HCT116 (cell line): ENCODE measurements around the gene HEPN1. TPM values are rescaled to one million over a fixed set of nuclear protein-coding genes. Genes with fewer than 3 reads are reported as not detected.
A peak's percentile ranks its signal among the peaks of the same experiment; 100 is the strongest.

Source experiments
- ATAC-seq: fragments of 200-7000 bp; cut with Tn5 transposase; 2 replicates; pipeline ENCODE4 v1.9.1; 2020; ENCODE audit warnings: mild to moderate bottlenecking, moderate library complexity
- BruUV-seq: library from RNA; stranded (reverse); fragments of 400-500 nt; replicated peaks from 2 replicates; lab custom pipeline; 2021; lab: Mats Ljungman, UMichigan
- CTCF ChIA-PET: fragments of 300-600 bp; sonication (Branson Sonifier 250); formaldehyde crosslinking; loops from one replicate; lab custom pipeline; 2021; ENCODE audit warnings: antibody characterized with exemption; lab: Charles Lee
- POLR2A ChIA-PET: fragments of 300-600, 350-600 bp; sonication (Branson Sonifier 250); formaldehyde crosslinking; loops from one replicate; lab custom pipeline; 2021; ENCODE audit warnings: antibody characterized with exemption; lab: Charles Lee
- RAD21 ChIA-PET, 2 experiments: fragments of 300-600 bp; sonication (Branson Sonifier 250); formaldehyde crosslinking; loops; one replicate each; lab custom pipeline; 2023; ENCODE audit warnings: low total read pairs in 2 of 2; ENCODE audit not compliant: uncharacterized antibody in 2 of 2, unreplicated experiment in 2 of 2, low non-redundant PET in 1 of 2; lab: Charles Lee
- DNase-seq: peaks from one replicate; pipeline ENCODE4 v3.0.0-alpha.2; 2010; ENCODE audit warnings: low read depth, low spot score
- H2AFZ ChIP-seq: fragments of 200-600 bp; shearing (Covaris generic), sonication (generic); 2 replicates; pipeline ENCODE4 v1.6.1; 2017; ENCODE audit warnings: low read depth, mixed run types, mixed read lengths, antibody characterized with exemption, low read length; ENCODE audit not compliant: poor library complexity, severe bottlenecking
- H3K27ac ChIP-seq: 2 replicates; pipeline ENCODE4 v1.5.1; 2012; ENCODE audit warnings: low read depth, low read length
- H3K27me3 ChIP-seq: fragments of 200-600 bp; sonication (generic); 2 replicates; pipeline ENCODE4 v1.6.1; 2016; ENCODE audit warnings: mixed run types, low read length, mixed read lengths; ENCODE audit not compliant: insufficient read depth
- H3K36me3 ChIP-seq, 2 experiments: fragments of 200-500 bp in 1 of 2; fragments of 200-600 bp in 1 of 2; sonication (Bioruptor generic) in 1 of 2; sonication (generic) in 1 of 2; 2 replicates each; pipeline versions ENCODE4 v1.5.1 to v1.6.1; 2014 to 2016; ENCODE audit warnings: low read length in 2 of 2, inconsistent platforms in 1 of 2, mixed read lengths in 1 of 2, mixed run types in 1 of 2; ENCODE audit not compliant: insufficient read depth in 2 of 2, control insufficient read depth in 1 of 2
- H3K4me1 ChIP-seq, 2 experiments: fragments of 200-600 bp in 1 of 2; sonication (generic) in 1 of 2; 2 replicates each; pipeline versions ENCODE4 v1.5.1 to v1.6.1; 2012 to 2017; ENCODE audit warnings: low read length in 2 of 2, inconsistent platforms in 1 of 2, mild to moderate bottlenecking in 1 of 2, mixed read lengths in 1 of 2, mixed run types in 1 of 2, moderate library complexity in 1 of 2; ENCODE audit not compliant: insufficient read depth in 2 of 2, control insufficient read depth in 1 of 2
- H3K4me2 ChIP-seq: fragments of 200-600 bp; sonication (generic); 2 replicates; pipeline ENCODE4 v1.6.1; 2017; ENCODE audit warnings: mixed run types, low read length, mixed read lengths
- H3K4me3 ChIP-seq, 2 experiments: fragments of 200-600 bp in 1 of 2; sonication (generic) in 1 of 2; replicated peaks in 1 of 2; 2 replicates each; pipeline ENCODE4 v1.5.1; 2011 to 2016; ENCODE audit warnings: low read length in 2 of 2, control low read depth in 1 of 2, low read depth in 1 of 2, mild to moderate bottlenecking in 1 of 2, mixed read lengths in 1 of 2, mixed run types in 1 of 2
- H3K79me2 ChIP-seq: fragments of 200-600 bp; sonication (generic); 2 replicates; pipeline ENCODE4 v1.6.1; 2017; ENCODE audit warnings: mild to moderate bottlenecking, mixed run types, low read length, moderate library complexity, mixed read lengths; ENCODE audit not compliant: insufficient read depth
- H3K9ac ChIP-seq: fragments of 200-600 bp; sonication (generic); 2 replicates; pipeline ENCODE4 v1.6.1; 2016; ENCODE audit warnings: low read length, mixed read lengths
- H3K9me2 ChIP-seq: fragments of 200-600 bp; sonication (generic), shearing (Covaris generic); 2 replicates; pipeline ENCODE4 v1.6.1; 2017; ENCODE audit warnings: mixed run types, mild to moderate bottlenecking, moderate library complexity; ENCODE audit not compliant: insufficient read depth
- H3K9me3 ChIP-seq, 2 experiments: fragments of 200-500 bp in 1 of 2; fragments of 200-600 bp in 1 of 2; sonication (Bioruptor generic) in 1 of 2; sonication (generic) in 1 of 2; 2 replicates each; pipeline ENCODE4 v1.6.1; 2014 to 2017; ENCODE audit warnings: low read length in 2 of 2, mixed read lengths in 2 of 2, inconsistent platforms in 1 of 2, low read depth in 1 of 2, mild to moderate bottlenecking in 1 of 2, mixed run types in 1 of 2, moderate library complexity in 1 of 2; ENCODE audit not compliant: control insufficient read depth in 1 of 2, insufficient read depth in 1 of 2
- H4K20me1 ChIP-seq: fragments of 200-600 bp; sonication (generic), shearing (Covaris generic); 2 replicates; pipeline ENCODE4 v1.6.1; 2017; ENCODE audit warnings: mixed run types, mild to moderate bottlenecking, moderate library complexity; ENCODE audit not compliant: insufficient read depth
- CEBPB ChIP-seq: IDR thresholded peaks from 2 replicates; pipeline ENCODE4 v1.6.1; 2012; ENCODE audit warnings: low read depth
- EGR1 ChIP-seq: IDR thresholded peaks from 2 replicates; pipeline ENCODE4 v1.6.1; 2012; ENCODE audit warnings: low read depth
- ELF1 ChIP-seq: IDR thresholded peaks from 2 replicates; pipeline ENCODE4 v1.6.1; 2012; ENCODE audit warnings: low read depth, borderline replicate concordance
- EZH2phosphoT487 ChIP-seq: fragments of 200-600 bp; IDR thresholded peaks from 2 replicates; pipeline ENCODE4 v1.6.1; 2018; ENCODE audit warnings: antibody characterized with exemption, borderline replicate concordance
- FOSL1 ChIP-seq: IDR thresholded peaks from 2 replicates; pipeline ENCODE4 v1.6.1; 2012; ENCODE audit warnings: low read depth
- JUND ChIP-seq: IDR thresholded peaks from 2 replicates; pipeline ENCODE4 v1.6.1; 2012
- POLR2A ChIP-seq: IDR thresholded peaks from 2 replicates; pipeline ENCODE4 v1.7.0; 2011; ENCODE audit warnings: borderline replicate concordance; ENCODE audit not compliant: insufficient read depth, insufficient read length; ENCODE audit errors: extremely low read depth
- POLR2AphosphoS5 ChIP-seq: IDR thresholded peaks from 2 replicates; pipeline ENCODE4 v1.6.1; 2011; ENCODE audit warnings: mild to moderate bottlenecking, low read depth, low read length, moderate library complexity
- RAD21 ChIP-seq: IDR thresholded peaks from 2 replicates; pipeline ENCODE4 v1.6.1; 2012; ENCODE audit warnings: low read depth, mild to moderate bottlenecking
- SIN3A ChIP-seq: IDR thresholded peaks from 2 replicates; pipeline ENCODE4 v1.6.1; 2012; ENCODE audit warnings: low read depth
- SP1 ChIP-seq: IDR thresholded peaks from 2 replicates; pipeline ENCODE4 v1.6.1; 2012; ENCODE audit warnings: low read depth
- SRF ChIP-seq: IDR thresholded peaks from 2 replicates; pipeline ENCODE4 v1.6.1; 2012; ENCODE audit warnings: low read depth
- YY1 ChIP-seq: IDR thresholded peaks from 2 replicates; pipeline ENCODE4 v1.6.1; 2011; ENCODE audit warnings: low read length, low read depth, moderate library complexity, mild to moderate bottlenecking; ENCODE audit not compliant: insufficient replicate concordance; ENCODE audit errors: extremely low read depth
- ZFX ChIP-seq: fragments of 450-650 bp; IDR thresholded peaks from 2 replicates; pipeline ENCODE4 v1.6.1; 2017
- intact Hi-C: fragments of 100-400 bp; cut with micrococcal nuclease; formaldehyde crosslinking; loops from 2 replicates; pipeline ENCODE4 v1.10.0; 2022
- total RNA-seq: library from RNA; stranded (reverse); gene quantifications from one replicate; pipeline ENCODE4 v1.2.1, GENCODE V29; 2021; ENCODE audit not compliant: unreplicated experiment
- TF ChIP-seq, protein P1 (sequence below): IDR thresholded peaks from 2 replicates; pipeline ENCODE4 v1.6.1; 2012
- TF ChIP-seq, protein P2 (sequence below): IDR thresholded peaks from 2 replicates; pipeline ENCODE4 v1.6.1; 2011; ENCODE audit warnings: mild to moderate bottlenecking, low read length, moderate library complexity; ENCODE audit not compliant: insufficient replicate concordance; ENCODE audit errors: extremely low read depth
- TF ChIP-seq, protein P3 (sequence below), 3 experiments: fragments of 200-600 bp in 1 of 3; sonication (generic) in 1 of 3; IDR thresholded peaks in 2 of 3; conservative IDR thresholded peaks in 1 of 3; 2 replicates each; pipeline ENCODE4 v1.5.1; 2012 to 2017; ENCODE audit warnings: low read depth in 2 of 3, low read length in 2 of 3, antibody characterized with exemption in 1 of 3, borderline replicate concordance in 1 of 3, control low read depth in 1 of 3, mild to moderate bottlenecking in 1 of 3, mixed read lengths in 1 of 3, mixed run types in 1 of 3, moderate library complexity in 1 of 3; ENCODE audit not compliant: insufficient read depth in 1 of 3
- TF ChIP-seq, protein P4 (sequence below): IDR thresholded peaks from 2 replicates; pipeline ENCODE4 v1.6.1; 2012; ENCODE audit warnings: low read depth

The HEPN1 gene
- total RNA-seq, 1 experiment from 2014 or later = not detected

DNA sequence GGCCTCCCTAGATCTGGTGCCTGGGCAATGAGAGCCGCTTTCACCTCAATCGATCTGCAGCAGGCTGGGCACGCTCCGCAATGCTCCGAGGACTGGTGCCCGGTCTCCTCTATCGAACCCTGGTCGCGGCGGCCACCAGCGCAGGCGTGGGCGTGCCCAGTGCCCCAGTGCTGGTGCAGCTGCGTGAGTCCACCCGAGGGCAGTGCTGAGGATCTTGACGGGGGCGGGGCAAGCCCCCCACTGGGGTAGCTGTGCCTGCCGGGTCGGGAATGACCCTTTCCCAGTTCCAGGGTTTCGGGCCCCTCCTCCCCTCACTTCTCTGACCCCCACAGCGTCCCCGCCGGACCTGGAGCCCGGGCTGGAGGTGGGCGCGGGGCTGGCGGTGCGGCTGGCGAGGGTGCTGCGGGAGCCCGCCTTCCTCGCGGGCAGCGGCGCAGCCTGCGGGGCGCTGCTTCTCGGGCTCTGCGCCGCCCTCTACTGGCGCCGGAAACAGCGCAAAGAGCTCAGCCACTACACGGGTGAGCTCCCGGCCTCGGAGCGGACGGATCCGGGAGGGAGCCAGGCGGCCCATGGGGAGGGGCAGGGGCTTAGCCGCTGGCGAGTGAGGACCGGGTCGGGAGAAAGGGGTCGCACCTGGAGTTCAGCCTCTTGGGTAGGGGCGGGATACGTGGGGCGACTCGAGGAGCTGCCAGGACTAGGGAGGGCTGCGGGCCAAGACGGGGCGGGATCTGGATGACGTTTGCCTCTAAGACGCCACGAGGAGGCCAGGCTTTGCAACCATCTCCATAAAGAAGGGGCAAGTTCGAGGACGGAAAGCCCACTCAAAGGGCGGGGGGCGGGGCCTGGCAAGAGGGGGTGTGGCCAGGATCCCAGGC, 42.9 kb upstream of the HEPN1 start:
- no peaks in the 10 kb centered on the region for H3K9me3 ChIP-seq
- H3K9ac ChIP-seq = peak overlapping the region; percentile 71
- H4K20me1 ChIP-seq = no peaks in the 10 kb centered on the region
- no TSS peak for BruUV-seq
- H3K9me2 ChIP-seq = no peaks in the 10 kb centered on the region
- no peaks in the 10 kb centered on the region for H3K36me3 ChIP-seq
- ChIA-PET POLR2A (interaction anchor here (0.6 to 1.6 kb wide), 13 partner anchors 10 to 248 kb away, joined by 3 to 19 read pairs (median 3); partner anchors contain the start of genes CCDC15 and ROBO4), RAD21 (interaction anchor here in 1 of 2 experiments (1.0 kb wide), 1 partner anchor 78 kb away, joined by 5 read pairs; the partner anchor contains the start of gene CCDC15), CTCF (interaction anchor here (0.6 to 1.9 kb wide), 32 partner anchors 9 to 557 kb away, joined by 3 to 15 read pairs (median 4); partner anchors contain the start of genes CCDC15 and ROBO4)
- H2AFZ ChIP-seq = no peak overlapping the region
- DNase-seq = peak; percentile 94
- H3K4me2 ChIP-seq = peak overlapping the region; percentile 90
- no peaks in the 10 kb centered on the region for H3K79me2 ChIP-seq
- 0 out of 2 replicates have a peak, but pooled peaks cover 6% of the 10 kb centered on the region for H3K27me3 ChIP-seq
- H3K4me1 ChIP-seq = peaks cover 12 to 23% of the 10 kb centered on the region in 2 experiments
- intact Hi-C loops = loop anchor here (2.0 kb wide), 2 partner anchors 79 to 553 kb away; partner anchors contain the start of gene CCDC15
- H3K4me3 ChIP-seq = peak overlapping the region; percentile 58 to 61
- peak; percentile 91 for ATAC-seq
- peak overlapping the region; percentile 83 for H3K27ac ChIP-seq
- no peak for TF ChIP-seq SIN3A
- no peak for TF ChIP-seq SRF
- TF ChIP-seq, protein P1, sequence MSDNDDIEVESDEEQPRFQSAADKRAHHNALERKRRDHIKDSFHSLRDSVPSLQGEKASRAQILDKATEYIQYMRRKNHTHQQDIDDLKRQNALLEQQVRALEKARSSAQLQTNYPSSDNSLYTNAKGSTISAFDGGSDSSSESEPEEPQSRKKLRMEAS = peak; percentile 82
- no peak for TF ChIP-seq FOSL1
- peak; percentile 40; the same call in 1 of the 2 replicates for TF ChIP-seq SP1
- TF ChIP-seq JUND = no peak
- TF ChIP-seq, protein P2, sequence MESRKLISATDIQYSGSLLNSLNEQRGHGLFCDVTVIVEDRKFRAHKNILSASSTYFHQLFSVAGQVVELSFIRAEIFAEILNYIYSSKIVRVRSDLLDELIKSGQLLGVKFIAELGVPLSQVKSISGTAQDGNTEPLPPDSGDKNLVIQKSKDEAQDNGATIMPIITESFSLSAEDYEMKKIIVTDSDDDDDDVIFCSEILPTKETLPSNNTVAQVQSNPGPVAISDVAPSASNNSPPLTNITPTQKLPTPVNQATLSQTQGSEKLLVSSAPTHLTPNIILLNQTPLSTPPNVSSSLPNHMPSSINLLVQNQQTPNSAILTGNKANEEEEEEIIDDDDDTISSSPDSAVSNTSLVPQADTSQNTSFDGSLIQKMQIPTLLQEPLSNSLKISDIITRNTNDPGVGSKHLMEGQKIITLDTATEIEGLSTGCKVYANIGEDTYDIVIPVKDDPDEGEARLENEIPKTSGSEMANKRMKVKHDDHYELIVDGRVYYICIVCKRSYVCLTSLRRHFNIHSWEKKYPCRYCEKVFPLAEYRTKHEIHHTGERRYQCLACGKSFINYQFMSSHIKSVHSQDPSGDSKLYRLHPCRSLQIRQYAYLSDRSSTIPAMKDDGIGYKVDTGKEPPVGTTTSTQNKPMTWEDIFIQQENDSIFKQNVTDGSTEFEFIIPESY = no peak
- TF ChIP-seq, protein P3, sequence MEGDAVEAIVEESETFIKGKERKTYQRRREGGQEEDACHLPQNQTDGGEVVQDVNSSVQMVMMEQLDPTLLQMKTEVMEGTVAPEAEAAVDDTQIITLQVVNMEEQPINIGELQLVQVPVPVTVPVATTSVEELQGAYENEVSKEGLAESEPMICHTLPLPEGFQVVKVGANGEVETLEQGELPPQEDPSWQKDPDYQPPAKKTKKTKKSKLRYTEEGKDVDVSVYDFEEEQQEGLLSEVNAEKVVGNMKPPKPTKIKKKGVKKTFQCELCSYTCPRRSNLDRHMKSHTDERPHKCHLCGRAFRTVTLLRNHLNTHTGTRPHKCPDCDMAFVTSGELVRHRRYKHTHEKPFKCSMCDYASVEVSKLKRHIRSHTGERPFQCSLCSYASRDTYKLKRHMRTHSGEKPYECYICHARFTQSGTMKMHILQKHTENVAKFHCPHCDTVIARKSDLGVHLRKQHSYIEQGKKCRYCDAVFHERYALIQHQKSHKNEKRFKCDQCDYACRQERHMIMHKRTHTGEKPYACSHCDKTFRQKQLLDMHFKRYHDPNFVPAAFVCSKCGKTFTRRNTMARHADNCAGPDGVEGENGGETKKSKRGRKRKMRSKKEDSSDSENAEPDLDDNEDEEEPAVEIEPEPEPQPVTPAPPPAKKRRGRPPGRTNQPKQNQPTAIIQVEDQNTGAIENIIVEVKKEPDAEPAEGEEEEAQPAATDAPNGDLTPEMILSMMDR (IDR thresholded peaks at IDR 0.05 in 2 of 3, conservative IDR thresholded peaks at IDR 0.05 in 1 of 3; ENCODE audit: borderline replicate concordance in 1 of 3, insufficient read depth in 1 of 3, low read depth in 2 of 3, low read length in 2 of 3) = peak; percentile 58 to 67 (median 66)
- peak; percentile 15 for TF ChIP-seq POLR2A
- no peak for TF ChIP-seq CEBPB
- TF ChIP-seq, protein P4, sequence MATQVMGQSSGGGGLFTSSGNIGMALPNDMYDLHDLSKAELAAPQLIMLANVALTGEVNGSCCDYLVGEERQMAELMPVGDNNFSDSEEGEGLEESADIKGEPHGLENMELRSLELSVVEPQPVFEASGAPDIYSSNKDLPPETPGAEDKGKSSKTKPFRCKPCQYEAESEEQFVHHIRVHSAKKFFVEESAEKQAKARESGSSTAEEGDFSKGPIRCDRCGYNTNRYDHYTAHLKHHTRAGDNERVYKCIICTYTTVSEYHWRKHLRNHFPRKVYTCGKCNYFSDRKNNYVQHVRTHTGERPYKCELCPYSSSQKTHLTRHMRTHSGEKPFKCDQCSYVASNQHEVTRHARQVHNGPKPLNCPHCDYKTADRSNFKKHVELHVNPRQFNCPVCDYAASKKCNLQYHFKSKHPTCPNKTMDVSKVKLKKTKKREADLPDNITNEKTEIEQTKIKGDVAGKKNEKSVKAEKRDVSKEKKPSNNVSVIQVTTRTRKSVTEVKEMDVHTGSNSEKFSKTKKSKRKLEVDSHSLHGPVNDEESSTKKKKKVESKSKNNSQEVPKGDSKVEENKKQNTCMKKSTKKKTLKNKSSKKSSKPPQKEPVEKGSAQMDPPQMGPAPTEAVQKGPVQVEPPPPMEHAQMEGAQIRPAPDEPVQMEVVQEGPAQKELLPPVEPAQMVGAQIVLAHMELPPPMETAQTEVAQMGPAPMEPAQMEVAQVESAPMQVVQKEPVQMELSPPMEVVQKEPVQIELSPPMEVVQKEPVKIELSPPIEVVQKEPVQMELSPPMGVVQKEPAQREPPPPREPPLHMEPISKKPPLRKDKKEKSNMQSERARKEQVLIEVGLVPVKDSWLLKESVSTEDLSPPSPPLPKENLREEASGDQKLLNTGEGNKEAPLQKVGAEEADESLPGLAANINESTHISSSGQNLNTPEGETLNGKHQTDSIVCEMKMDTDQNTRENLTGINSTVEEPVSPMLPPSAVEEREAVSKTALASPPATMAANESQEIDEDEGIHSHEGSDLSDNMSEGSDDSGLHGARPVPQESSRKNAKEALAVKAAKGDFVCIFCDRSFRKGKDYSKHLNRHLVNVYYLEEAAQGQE = no peak
- TF ChIP-seq EGR1 = peak; percentile 96
- peak; percentile 33; the same call in 1 of the 2 replicates for TF ChIP-seq ZFX
- TF ChIP-seq RAD21 = peak; percentile 34
- TF ChIP-seq POLR2AphosphoS5 = peak; percentile 50
- TF ChIP-seq ELF1 = no peak
- no peak for TF ChIP-seq EZH2phosphoT487
- peak; percentile 63 for TF ChIP-seq YY1
